ENCODE measurements around the gene DYNLT4.
A peak's percentile ranks its signal among the peaks of the same experiment; 100 is the strongest.
"Not testable (repeated sequence)": the region's sequence is repeated elsewhere in the genome, so short reads cannot be mapped to it uniquely, and the experiment has no call there.

The DYNLT4 gene

DNA sequence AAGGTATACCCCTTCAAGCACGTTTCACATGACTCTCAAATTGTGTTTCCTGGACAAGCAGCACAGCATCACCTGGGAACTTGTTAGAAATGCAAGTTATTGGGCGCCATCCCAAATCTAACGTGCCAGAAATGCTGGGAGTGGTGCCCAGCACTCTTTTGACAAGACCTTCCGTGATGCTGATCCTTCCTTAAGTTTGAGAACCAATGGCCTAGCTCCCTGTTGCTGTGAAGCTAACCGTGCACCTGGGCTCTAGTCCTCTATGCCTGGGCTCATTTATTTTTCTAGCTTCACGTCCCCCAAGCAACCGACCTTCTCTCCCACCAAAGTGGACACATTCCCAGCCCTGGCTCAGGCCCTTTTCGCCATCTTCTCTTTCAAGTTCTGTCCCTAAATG, 23.5 kb downstream of the DYNLT4 start:
- no peak for DNase-seq (ENCODE audit: low spot score)
- H3K36me3 Mint-ChIP-seq (ENCODE audit: low read depth): peaks cover 37% of the 10 kb centered on the region
- H3K4me3 Mint-ChIP-seq: peak overlapping the region; percentile 53
- peaks cover 31% of the 10 kb centered on the region for H3K4me1 Mint-ChIP-seq (ENCODE audit: low read depth)
- no peaks in the 10 kb centered on the region for H3K9me3 Mint-ChIP-seq
- peak overlapping the region; percentile 49 for H3K27ac Mint-ChIP-seq
- H3K27me3 Mint-ChIP-seq (ENCODE audit: low read depth): no peaks in the 10 kb centered on the region

DNA sequence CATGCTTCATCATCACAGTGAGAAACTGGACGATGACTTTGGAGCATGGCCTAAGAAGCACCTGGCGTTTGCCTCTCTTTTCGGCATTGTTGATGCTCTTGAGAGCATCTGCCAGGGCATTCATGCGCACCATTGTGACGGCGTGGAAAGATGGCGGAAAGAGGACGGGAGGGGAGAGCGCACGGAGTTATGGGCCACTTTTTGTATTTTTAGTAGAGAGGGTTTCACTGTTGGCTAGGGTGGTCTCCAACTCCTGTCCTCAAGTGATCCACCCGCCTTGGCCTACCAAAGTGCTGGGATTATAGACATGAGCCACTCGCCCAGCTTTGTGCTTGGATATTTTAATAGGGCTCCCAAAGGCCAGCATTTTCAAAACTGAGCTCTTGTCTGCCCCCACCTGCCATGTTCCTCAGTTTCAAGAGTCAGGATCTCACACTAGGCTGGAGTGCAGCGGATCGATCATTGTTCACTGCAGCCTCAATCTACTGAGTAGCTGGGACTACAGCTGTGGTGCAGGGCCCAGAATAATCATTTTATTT, 26.5 kb downstream of the DYNLT4 start:
- H3K36me3 Mint-ChIP-seq (ENCODE audit: low read depth): peaks cover 67% of the 10 kb centered on the region
- no peak overlapping the region for H3K4me3 Mint-ChIP-seq
- peak overlapping the region; percentile 45 for H3K27ac Mint-ChIP-seq
- peaks cover 39% of the 10 kb centered on the region for H3K4me1 Mint-ChIP-seq (ENCODE audit: low read depth)
- no peak for DNase-seq (ENCODE audit: low spot score)
- no peaks in the 10 kb centered on the region for H3K27me3 Mint-ChIP-seq (ENCODE audit: low read depth)
- no peaks in the 10 kb centered on the region for H3K9me3 Mint-ChIP-seq

DNA sequence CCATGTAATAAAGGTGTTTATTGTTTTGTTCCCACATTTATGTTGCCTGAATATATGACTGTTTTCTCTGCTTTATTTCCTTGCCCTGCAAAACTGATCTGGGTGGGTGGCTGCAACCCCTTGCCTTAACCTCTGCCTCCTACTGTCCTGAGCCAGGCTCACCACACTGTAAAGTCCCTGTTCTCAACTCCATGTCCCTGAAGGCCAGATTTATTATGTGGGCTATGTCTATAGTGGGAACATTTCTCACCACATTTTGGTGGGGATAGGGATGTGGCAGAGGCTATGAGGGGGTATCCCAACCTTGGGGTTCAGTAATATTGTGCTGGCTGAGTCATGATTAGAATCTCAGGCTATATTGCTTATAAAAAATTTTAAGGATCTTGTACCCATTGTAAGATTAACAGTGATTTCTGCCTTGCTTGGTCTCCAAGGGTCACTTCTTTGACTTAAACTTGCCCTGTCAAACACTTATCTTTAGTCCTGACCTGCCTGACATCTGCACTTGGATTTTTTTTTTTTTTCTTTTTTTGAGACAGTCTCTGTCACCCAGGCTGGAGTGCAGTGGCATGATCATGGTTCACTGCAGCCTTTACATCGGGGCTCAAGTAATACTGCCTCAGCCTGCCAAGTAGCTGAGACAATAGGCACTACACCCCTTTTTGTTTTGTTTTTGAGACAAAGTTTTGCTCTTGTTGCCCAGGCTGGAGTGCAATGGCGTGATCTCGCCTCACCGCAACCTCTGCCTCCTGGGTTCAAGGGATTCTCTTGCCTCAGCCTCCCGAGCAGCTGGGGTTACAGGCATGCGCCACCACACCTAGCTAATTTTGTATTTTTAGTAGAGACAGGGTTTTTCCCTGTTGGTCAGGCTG, 28.2 kb downstream of the DYNLT4 start:
- Mint-ChIP-seq H3K27me3 (ENCODE audit: low read depth) (no peaks in the 10 kb centered on the region), H3K9me3 (no peaks in the 10 kb centered on the region), H3K4me3 (peak overlapping the region; percentile 94), H3K27ac (peak overlapping the region; percentile 49), H3K4me1 (ENCODE audit: low read depth) (peaks cover 36% of the 10 kb centered on the region), H3K36me3 (ENCODE audit: low read depth) (peaks cover 71% of the 10 kb centered on the region)
- no peak for DNase-seq (ENCODE audit: low spot score)

DNA sequence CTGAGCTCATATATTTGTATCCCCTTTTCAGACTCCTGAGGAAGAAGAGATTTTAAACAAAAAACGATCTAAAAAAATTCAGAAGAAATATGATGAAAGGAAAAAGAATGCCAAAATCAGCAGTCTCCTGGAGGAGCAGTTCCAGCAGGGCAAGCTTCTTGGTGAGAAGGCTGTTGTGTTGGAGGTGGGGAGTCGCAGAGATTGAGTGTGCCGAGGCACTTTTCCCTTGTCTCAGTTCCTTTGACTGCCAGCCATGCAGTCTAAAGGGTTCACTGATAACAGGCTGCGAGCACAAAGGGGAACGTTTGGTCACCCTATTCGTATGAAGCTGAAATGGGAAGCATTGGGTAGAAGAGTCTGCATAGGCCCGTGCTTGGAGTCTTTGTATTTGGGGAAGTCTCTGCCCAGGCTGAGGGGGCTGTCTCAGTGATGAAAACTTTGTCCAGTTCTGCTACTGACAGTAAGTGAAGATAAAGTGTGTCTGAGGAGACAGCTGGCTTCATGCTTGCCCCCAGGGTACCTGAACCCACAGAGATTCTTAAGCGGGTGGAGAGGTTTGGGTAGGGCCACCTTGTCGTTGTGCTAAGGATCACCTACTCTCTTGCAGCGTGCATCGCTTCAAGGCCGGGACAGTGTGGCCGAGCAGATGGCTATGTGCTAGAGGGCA, 29.0 kb downstream of the DYNLT4 start:
- Mint-ChIP-seq H3K36me3 (ENCODE audit: low read depth) (peaks cover 67% of the 10 kb centered on the region), H3K27ac (peak overlapping the region; percentile 62), H3K27me3 (ENCODE audit: low read depth) (no peaks in the 10 kb centered on the region), H3K9me3 (no peaks in the 10 kb centered on the region), H3K4me3 (peak overlapping the region; percentile 94), H3K4me1 (ENCODE audit: low read depth) (peaks cover 31% of the 10 kb centered on the region)
- no peak for DNase-seq (ENCODE audit: low spot score)

DNA sequence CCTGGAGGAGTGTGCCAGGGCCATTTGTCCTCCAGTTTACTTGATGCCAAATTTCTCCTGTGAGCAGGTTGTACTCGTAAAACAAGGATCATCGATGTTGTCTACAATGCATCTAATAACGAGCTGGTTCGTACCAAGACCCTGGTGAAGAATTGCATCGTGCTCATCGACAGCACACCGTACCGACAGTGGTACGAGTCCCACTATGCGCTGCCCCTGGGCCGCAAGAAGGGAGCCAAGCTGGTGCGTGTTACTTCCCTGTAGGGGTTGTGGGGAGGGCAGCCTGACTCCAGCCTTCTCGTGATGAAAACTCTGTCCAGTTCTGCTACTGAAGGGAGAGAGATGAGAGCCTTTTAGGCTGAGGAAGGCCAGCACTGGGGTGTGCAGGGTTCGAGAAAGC, 29.6 kb downstream of the DYNLT4 start:
- H3K4me1 Mint-ChIP-seq (ENCODE audit: low read depth): peaks cover 31% of the 10 kb centered on the region
- DNase-seq (ENCODE audit: low spot score): no peak
- no peaks in the 10 kb centered on the region for H3K9me3 Mint-ChIP-seq
- H3K4me3 Mint-ChIP-seq: peak overlapping the region; percentile 94
- peak overlapping the region; percentile 62 for H3K27ac Mint-ChIP-seq
- H3K36me3 Mint-ChIP-seq (ENCODE audit: low read depth): peaks cover 64% of the 10 kb centered on the region
- no peaks in the 10 kb centered on the region for H3K27me3 Mint-ChIP-seq (ENCODE audit: low read depth)

DNA sequence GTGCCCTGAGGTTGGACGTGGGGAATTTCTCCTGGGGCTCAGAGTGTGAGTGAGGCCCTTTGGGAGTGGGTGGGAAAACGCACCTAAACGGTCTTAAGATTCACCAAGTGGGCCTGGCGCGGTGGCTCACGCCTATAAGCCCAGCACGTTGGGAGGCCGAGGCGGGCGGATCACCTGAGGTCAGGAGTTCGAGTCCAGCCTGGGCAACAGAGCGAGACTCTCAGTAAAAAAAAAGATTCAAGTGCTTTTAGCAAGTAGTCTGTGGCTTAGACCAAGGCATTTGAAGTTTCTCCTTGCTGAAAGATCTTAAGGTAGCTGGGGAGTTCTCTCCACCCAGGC, 30.5 kb downstream of the DYNLT4 start:
- Mint-ChIP-seq H3K36me3 (ENCODE audit: low read depth) (peaks cover 60% of the 10 kb centered on the region), H3K27me3 (ENCODE audit: low read depth) (no peaks in the 10 kb centered on the region)

DNA sequence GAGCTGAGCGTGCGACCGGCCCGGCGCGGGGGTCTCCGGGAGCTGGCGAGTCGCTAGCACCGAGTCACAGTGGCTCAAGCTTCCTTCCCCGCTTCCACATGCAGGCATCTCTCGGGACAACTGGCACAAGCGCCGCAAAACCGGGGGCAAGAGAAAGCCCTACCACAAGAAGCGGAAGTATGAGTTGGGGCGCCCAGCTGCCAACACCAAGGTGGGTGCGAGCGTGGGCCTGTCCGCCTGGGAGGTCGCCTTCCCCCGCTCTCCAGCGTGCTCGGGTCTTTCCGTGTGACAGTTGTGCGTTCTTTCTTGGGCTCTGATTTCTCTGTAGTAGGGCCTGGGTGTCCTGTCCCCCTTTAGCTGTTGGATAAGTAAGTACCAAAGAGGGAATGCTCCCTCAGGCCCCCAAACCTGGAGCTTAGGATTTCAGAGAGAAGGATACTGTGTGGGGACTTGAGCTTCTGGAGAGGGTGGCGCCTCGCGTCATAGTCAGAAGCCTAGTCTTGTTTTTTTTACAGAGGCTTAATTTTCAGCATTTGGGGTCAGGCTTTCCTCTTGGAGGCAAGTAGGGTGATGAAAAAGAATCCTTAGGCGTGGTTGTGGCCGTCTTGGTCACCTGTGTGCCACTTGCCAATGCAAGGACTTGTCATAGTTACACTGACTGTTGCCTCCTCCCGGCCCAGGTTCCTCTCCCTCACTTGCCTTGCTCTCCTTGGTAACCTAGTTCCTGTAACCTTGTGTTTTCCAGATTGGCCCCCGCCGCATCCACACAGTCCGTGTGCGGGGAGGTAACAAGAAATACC, 31.0 kb downstream of the DYNLT4 start:
- H3K36me3 Mint-ChIP-seq (ENCODE audit: low read depth): peaks cover 55% of the 10 kb centered on the region
- no peaks in the 10 kb centered on the region for H3K9me3 Mint-ChIP-seq
- DNase-seq (ENCODE audit: low spot score): peak; percentile 27

More for the DNA sequence above, 30.5 kb downstream of the DYNLT4 start:
- Mint-ChIP-seq H3K27ac (peak overlapping the region; percentile 94), H3K9me3 (no peaks in the 10 kb centered on the region), H3K4me1 (ENCODE audit: low read depth) (peaks cover 31% of the 10 kb centered on the region), H3K4me3 (peak overlapping the region; percentile 94)
- no peak for DNase-seq (ENCODE audit: low spot score)

DNA sequence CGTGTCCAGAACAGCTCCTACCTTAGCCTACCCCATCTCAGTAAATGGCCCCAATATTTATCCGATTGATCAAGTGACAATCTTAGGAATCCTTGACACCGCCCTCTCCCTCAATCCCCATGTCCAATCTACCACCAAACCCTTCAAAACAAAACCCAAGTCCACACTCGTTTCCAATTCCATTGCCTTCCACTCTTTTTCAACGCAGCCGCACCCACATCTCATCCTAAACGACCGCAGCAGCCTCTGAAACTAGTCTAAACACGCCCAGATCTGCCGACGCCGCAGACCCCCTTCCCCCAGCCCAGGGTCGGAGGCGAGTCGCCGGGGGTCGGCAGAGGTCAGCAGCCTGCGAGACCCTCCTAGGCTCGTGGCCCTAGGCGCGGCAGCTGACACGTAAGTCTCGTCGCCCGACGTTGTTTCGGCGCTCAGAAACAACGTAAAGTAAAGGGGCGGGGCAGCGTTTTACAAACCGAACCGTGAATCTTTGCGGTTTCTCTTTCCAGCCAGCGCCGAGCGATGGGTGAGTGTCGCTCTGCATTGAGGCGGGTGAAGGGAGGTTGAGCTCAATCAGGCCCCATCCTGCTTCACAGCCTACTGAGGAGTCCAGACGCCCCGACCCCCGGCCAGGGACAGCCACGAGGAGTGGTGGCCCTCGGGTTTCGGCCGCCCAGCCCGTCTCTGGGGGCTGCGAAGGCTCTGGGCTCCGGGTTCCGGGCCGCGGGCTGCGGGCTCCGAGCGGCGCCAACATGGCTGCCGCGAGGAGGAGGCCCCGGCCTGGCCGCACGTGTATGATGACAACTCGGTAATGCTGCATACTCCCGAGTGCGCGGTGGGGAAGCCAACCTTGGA, 31.8 kb downstream of the DYNLT4 start, which contains the start of gene RPS8:
Gene RPS8 (plus strand): TSS at position 463 of the 852 bp plus-strand sequence. CDS start 57 bp downstream, at position 520.
- Mint-ChIP-seq H3K4me1 (ENCODE audit: low read depth) (peaks cover 27% of the 10 kb centered on the region), H3K36me3 (ENCODE audit: low read depth) (peaks cover 46% of the 10 kb centered on the region)

More for the DNA sequence above, 31.0 kb downstream of the DYNLT4 start:
- Mint-ChIP-seq H3K4me3 (peak overlapping the region; percentile 94), H3K4me1 (ENCODE audit: low read depth) (peaks cover 30% of the 10 kb centered on the region), H3K27ac (peak overlapping the region; percentile 94), H3K27me3 (ENCODE audit: low read depth) (no peaks in the 10 kb centered on the region)

DNA sequence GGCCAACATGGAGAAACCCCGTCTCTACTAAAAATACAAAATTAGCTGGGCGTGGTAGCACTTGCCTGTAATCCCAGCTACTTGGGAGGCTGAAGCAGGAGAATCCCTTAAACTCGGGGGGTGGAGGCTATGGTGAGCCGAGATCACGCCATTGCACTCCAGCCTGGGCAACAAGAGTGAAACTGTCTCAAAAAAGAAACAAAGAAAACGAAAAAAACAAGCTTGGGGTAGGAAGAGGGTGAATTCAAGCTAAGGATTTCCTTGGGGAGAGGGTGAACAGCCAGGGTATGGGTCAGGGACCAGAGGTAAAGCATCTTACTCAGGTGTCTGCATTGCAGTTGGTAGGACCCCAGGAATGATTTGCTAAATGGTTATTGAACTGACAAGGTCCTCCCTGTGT, 40.7 kb downstream of the DYNLT4 start:
- not testable (repeated sequence) for H3K4me3 Mint-ChIP-seq; H3K9me3 Mint-ChIP-seq; DNase-seq (ENCODE audit: low spot score); H3K27me3 Mint-ChIP-seq (ENCODE audit: low read depth); H3K4me1 Mint-ChIP-seq (ENCODE audit: low read depth); H3K27ac Mint-ChIP-seq
- peaks cover 36% of the 10 kb centered on the region for H3K36me3 Mint-ChIP-seq (ENCODE audit: low read depth)

More for the DNA sequence above, 31.8 kb downstream of the DYNLT4 start, which contains the start of gene RPS8:
- peak; percentile 90 for DNase-seq (ENCODE audit: low spot score)
- H3K9me3 Mint-ChIP-seq: no peaks in the 10 kb centered on the region
- H3K27me3 Mint-ChIP-seq (ENCODE audit: low read depth): no peaks in the 10 kb centered on the region
- peak within 1 kb of the TSS; percentile 94 for H3K4me3 Mint-ChIP-seq
- H3K27ac Mint-ChIP-seq: peak within 1 kb of the TSS; percentile 98

DNA sequence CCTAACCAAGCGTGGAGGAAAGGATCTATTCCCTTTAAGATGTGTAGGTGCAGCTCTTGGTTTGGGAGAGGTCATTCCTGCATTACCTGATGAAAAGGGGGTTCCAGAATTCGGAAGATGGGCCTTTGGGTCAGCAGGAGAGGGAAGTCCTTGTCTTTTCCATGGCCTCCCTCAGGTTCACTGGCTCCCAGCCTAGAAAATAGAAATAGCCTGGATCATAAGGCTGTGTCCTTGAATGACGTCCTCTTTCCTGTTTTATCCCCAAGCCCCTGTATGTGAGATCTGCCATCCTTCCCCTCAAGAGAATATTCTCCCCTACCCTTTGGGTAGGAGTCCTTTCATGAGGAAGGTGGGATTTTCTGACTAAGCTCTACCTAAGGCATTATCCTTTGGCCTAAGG, 46.3 kb downstream of the DYNLT4 start:
- Mint-ChIP-seq H3K4me1 (ENCODE audit: low read depth) (peaks cover 4% of the 10 kb centered on the region), H3K4me3 (no peak overlapping the region), H3K27ac (no peak overlapping the region), H3K27me3 (ENCODE audit: low read depth) (no peaks in the 10 kb centered on the region), H3K9me3 (no peaks in the 10 kb centered on the region), H3K36me3 (ENCODE audit: low read depth) (peaks cover 65% of the 10 kb centered on the region)
- no peak for DNase-seq (ENCODE audit: low spot score)

DNA sequence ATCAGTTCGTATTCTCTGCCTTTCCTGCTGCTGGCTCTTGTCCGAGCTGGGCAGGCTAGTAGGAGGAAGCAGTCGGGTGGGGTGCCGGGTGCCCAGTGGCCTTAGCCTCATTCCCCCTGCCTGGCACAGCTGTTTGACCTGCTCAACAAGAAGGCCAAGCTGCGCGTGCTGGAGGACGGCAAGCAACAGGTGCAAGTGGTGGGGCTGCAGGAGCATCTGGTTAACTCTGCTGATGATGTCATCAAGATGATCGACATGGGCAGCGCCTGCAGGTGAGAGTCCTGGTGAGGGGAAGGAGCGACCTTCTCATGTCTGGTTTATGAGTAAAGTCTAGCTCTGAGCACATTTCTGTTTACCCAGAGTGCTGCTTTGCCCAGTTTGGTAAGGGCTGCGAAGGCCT, 48.1 kb downstream of the DYNLT4 start:
- Mint-ChIP-seq H3K4me3 (no peak overlapping the region), H3K9me3 (no peaks in the 10 kb centered on the region), H3K27ac (no peak overlapping the region), H3K27me3 (ENCODE audit: low read depth) (no peaks in the 10 kb centered on the region), H3K36me3 (ENCODE audit: low read depth) (peaks cover 71% of the 10 kb centered on the region), H3K4me1 (ENCODE audit: low read depth) (peaks cover 4% of the 10 kb centered on the region)
- DNase-seq (ENCODE audit: low spot score): no peak

DNA sequence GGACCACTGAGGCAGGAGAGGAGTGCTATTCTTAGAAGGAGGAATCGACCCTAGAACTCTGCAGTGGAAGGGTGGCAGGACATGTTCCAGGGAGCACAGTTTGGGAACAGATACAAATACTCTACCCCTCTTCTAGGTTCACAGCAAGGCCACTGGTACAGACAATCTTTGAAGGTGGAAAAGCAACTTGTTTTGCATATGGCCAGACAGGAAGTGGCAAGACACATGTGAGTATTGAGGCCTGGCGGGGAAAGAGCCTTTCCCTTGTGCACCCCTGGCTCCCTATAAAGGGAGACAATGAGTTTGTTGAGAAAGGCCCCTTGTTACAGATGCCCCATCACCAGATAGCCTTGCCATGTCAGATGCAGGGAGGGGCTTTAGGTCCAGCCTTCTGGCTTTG, 49.7 kb downstream of the DYNLT4 start:
- H3K27me3 Mint-ChIP-seq (ENCODE audit: low read depth): no peaks in the 10 kb centered on the region
- H3K36me3 Mint-ChIP-seq (ENCODE audit: low read depth): peaks cover 70% of the 10 kb centered on the region
- H3K9me3 Mint-ChIP-seq: no peaks in the 10 kb centered on the region
- no peak overlapping the region for H3K27ac Mint-ChIP-seq
- no peak overlapping the region for H3K4me3 Mint-ChIP-seq
- peaks cover 4% of the 10 kb centered on the region for H3K4me1 Mint-ChIP-seq (ENCODE audit: low read depth)
- no peak for DNase-seq (ENCODE audit: low spot score)

Measured in T-helper 2 cell treated with Interferon-gamma antibody and Interleukin-4, amounts not matched to agents 5 μg/mL and 100 μg/mL, for 36 hours (primary cell).